ENCODE data around the gene MED20. TPM values are rescaled to one million over a fixed set of nuclear protein-coding genes. Genes with fewer than 3 reads are reported as not detected.
A peak's percentile ranks its signal among the peaks of the same experiment; 100 is the strongest.

The MED20 gene
- total RNA-seq, 2 experiments from 2014 or later, result 23.4 to 28.0 TPM

DNA sequence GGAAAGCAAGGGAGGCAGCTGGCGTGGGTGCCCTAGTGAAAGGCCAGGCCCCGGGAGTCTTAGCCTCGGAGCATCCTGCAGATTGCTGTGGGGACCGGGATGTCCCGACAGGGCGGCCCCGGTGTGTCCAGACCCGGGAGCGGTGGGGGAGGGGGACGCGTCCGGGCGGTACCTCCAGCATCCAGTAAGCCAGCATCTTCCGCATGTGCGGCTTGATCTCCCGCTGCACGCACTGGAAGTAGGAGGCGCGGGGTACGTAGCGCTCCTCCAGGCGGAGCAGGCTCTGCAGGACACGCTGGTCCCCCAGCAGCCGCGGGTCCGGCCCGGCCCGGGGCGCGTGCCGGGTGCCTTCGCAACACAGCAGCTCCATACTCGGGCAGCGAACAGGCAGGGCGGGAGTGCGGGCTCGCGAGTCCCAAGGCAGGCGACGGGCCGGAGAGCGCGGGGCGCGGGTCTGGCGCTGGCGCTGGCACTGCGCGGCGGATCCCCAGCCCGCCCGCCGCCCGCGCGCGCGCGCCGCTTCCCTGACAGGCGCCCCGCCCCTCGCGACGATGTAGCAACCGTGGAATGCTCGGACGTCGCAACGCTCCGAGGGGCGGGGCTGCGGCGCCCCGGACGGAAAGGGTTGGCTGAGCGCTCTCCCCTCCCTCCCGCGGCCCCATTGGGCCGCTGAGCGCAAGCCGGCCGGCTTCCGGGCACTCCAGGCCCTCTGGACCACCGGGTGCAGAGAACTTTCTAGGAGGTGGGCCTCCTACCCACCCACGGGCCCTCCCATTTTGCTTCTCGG, 20.5 kb upstream of the MED20 start, which contains the start of gene CCND3:
Gene CCND3 (minus strand): TSS at position 529 of the 787 bp plus-strand sequence. CDS start 159 bp downstream, at position 370.
- Mint-ChIP-seq H3K27me3 (no peaks in the 10 kb centered on the region), H3K36me3 (ENCODE audit: low read depth) (peaks cover 48% of the 10 kb centered on the region), H3K9me3 (no peaks in the 10 kb centered on the region), H3K4me1 (ENCODE audit: low read depth) (peaks cover 51% of the 10 kb centered on the region), H3K4me3 (peak within 1 kb of the TSS; percentile 90), H3K27ac (peak within 1 kb of the TSS; percentile 91)
- DNase-seq (peak; percentile 95), ATAC-seq (peak; percentile 85)
- CTCF ChIA-PET, result interaction anchor here (0.6 to 21.4 kb wide), 9 partner anchors 13 to 155 kb away, joined by 3 to 392 read pairs (median 4); partner anchors contain the start of genes BYSL, MED20, TAF8 and TOMM6
- POLR2A ChIA-PET, result interaction anchor here (0.9 to 16.7 kb wide), 23 partner anchors 8 to 104 kb away, joined by 3 to 358 read pairs (median 4); partner anchors contain the start of genes BYSL, MED20, TAF8 and USP49
- no peak for TF ChIP-seq CTCF (IDR thresholded peaks at IDR 0.05)
- intact Hi-C loops (cut with micrococcal nuclease), result loop anchor here (5.0 kb wide), 2 partner anchors 36 to 81 kb away; no protein-coding TSS in a partner anchor

DNA sequence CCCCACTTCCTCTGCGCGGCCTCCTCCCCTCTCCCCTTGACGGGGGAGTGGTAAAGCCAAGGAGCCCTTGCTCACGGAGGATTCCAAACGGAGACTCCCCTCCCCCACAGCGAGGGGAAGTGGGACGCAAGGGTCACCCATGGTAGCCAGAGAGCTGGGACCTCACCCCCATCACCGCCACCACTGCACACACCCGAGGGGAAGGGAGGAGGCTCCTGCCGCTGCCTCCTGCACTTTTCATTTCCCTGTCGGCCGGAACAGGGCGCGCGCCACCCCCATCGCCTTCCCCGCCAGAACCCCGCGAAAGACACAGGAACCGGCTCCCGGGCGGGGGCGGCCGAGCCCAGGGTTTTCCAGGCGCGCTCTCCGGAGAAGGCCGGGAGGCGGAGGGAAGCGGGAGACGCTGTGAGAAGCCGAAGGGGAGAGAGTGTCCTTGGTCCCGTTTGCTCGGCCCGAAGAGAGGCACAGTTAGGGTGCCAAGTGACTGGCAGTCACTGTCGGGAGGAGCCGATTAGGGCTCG, 19.9 kb upstream of the MED20 start:
- no peak for ATAC-seq
- peak overlapping the region; percentile 91 for H3K27ac Mint-ChIP-seq
- H3K36me3 Mint-ChIP-seq (ENCODE audit: low read depth), result peaks cover 53% of the 10 kb centered on the region
- CTCF ChIA-PET, result interaction anchor here (1.2 to 21.4 kb wide), 7 partner anchors 18 to 154 kb away, joined by 3 to 392 read pairs (median 6); partner anchors contain the start of genes BYSL, MED20, TAF8 and TOMM6
- TF ChIP-seq CTCF (IDR thresholded peaks at IDR 0.05), result no peak
- POLR2A ChIA-PET, result interaction anchor here (0.6 to 16.7 kb wide), 13 partner anchors 11 to 154 kb away, joined by 3 to 358 read pairs (median 7); partner anchors contain the start of genes BYSL, MED20 and TAF8
- no peaks in the 10 kb centered on the region for H3K27me3 Mint-ChIP-seq
- H3K4me3 Mint-ChIP-seq, result peak overlapping the region; percentile 90
- peak; percentile 81 for DNase-seq
- intact Hi-C loops (cut with micrococcal nuclease), result loop anchor here (5.0 kb wide), 2 partner anchors 36 to 81 kb away; no protein-coding TSS in a partner anchor
- peaks cover 52% of the 10 kb centered on the region for H3K4me1 Mint-ChIP-seq (ENCODE audit: low read depth)
- H3K9me3 Mint-ChIP-seq, result no peaks in the 10 kb centered on the region

DNA sequence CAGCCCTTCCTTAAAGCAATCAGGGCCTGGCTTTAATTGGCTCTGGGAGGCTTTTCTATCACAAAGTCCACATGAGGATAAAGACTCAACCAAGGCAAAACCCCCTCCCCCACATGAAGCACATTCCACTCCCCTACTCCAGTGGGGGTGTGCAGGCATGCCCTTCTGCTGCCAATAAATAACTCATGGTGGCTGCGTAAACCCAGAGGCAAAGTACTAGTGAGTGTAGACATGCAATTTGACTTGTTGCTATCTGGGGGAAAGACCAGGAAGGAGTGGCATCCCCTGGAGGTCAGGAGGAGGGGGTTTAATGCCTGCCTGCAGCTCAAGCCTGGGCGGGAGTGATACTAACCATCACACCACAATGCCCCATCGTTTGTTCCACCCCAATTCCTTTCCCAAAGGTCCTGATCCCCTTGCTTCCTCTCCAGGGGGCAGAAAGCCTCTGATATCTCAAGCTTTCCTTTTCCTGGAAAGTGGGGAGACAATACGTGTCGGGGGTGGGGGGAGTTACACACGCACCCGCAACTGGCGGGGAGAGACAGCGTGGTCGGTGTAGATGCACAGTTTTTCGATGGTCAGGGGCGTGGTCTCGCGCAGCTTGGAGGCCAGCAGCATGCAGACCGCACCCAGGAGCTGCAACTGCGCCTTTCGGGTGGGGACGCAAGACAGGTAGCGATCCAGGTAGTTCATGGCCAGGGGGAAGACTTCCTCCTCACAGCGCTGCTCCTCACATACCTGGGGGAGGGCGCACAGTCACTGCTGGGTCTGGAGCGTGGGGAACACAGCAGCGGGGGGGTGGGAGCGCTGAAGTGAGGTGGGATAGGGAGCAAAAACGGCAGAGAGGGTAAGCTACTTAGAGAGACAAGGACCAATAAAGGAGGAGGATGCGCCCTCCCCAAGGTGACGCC, 19.2 kb upstream of the MED20 start:
- ATAC-seq (peak; percentile 15), DNase-seq (peak; percentile 74)
- no peaks in the 10 kb centered on the region for H3K9me3 Mint-ChIP-seq
- H3K27ac Mint-ChIP-seq, result peak overlapping the region; percentile 91
- peak overlapping the region; percentile 90 for H3K4me3 Mint-ChIP-seq
- H3K36me3 Mint-ChIP-seq (ENCODE audit: low read depth), result peaks cover 60% of the 10 kb centered on the region
- ChIA-PET CTCF (interaction anchor here (0.6 to 21.4 kb wide), 15 partner anchors 11 to 158 kb away, joined by 3 to 392 read pairs (median 4); partner anchors contain the start of genes BYSL, MED20, TAF8 and TOMM6), POLR2A (interaction anchor here (0.6 to 16.7 kb wide), 19 partner anchors 10 to 154 kb away, joined by 3 to 358 read pairs (median 5); partner anchors contain the start of genes BYSL, MED20, TAF8 and TOMM6)
- intact Hi-C loops (cut with micrococcal nuclease), result loop anchor here (2.0 to 5.0 kb wide), 4 partner anchors 37 to 93 kb away; no protein-coding TSS in a partner anchor
- no peaks in the 10 kb centered on the region for H3K27me3 Mint-ChIP-seq
- TF ChIP-seq CTCF (IDR thresholded peaks at IDR 0.05), result no peak
- peaks cover 53% of the 10 kb centered on the region for H3K4me1 Mint-ChIP-seq (ENCODE audit: low read depth)

GRCh38 chr6:41939176-41939847, 18.4 kb upstream of the MED20 start:
- intact Hi-C loops (cut with micrococcal nuclease), result loop anchor here (2.0 to 5.0 kb wide), 2 partner anchors 37 to 92 kb away; no protein-coding TSS in a partner anchor
- TF ChIP-seq CTCF (IDR thresholded peaks at IDR 0.05), result no peak
- peak overlapping the region; percentile 90 for H3K4me3 Mint-ChIP-seq
- H3K27me3 Mint-ChIP-seq, result no peaks in the 10 kb centered on the region
- CTCF ChIA-PET, result interaction anchor here (0.6 to 21.4 kb wide), 18 partner anchors 10 to 157 kb away, joined by 3 to 392 read pairs (median 4); partner anchors contain the start of genes BYSL, MED20, TAF8 and TOMM6
- peak overlapping the region; percentile 91 for H3K27ac Mint-ChIP-seq
- H3K4me1 Mint-ChIP-seq (ENCODE audit: low read depth), result peaks cover 53% of the 10 kb centered on the region
- ATAC-seq (no peak), DNase-seq (peak; percentile 64)
- H3K9me3 Mint-ChIP-seq, result no peaks in the 10 kb centered on the region
- H3K36me3 Mint-ChIP-seq (ENCODE audit: low read depth), result peaks cover 68% of the 10 kb centered on the region
- POLR2A ChIA-PET, result interaction anchor here (0.8 to 16.7 kb wide), 21 partner anchors 9 to 152 kb away, joined by 3 to 358 read pairs (median 5); partner anchors contain the start of genes BYSL, MED20, TAF8 and TOMM6
